ENCODE measurements around the gene GALM. TPM values are rescaled to one million over a fixed set of nuclear protein-coding genes. Genes with fewer than 3 reads are reported as not detected.

The GALM gene
- total RNA-seq, 4 donors from 2014 or later, result 6.2 to 104 (median 14.8) TPM

GRCh38 chr2:38692636-38693318, 26.9 kb downstream of the GALM start:
- TF ChIP-seq, protein P1, sequence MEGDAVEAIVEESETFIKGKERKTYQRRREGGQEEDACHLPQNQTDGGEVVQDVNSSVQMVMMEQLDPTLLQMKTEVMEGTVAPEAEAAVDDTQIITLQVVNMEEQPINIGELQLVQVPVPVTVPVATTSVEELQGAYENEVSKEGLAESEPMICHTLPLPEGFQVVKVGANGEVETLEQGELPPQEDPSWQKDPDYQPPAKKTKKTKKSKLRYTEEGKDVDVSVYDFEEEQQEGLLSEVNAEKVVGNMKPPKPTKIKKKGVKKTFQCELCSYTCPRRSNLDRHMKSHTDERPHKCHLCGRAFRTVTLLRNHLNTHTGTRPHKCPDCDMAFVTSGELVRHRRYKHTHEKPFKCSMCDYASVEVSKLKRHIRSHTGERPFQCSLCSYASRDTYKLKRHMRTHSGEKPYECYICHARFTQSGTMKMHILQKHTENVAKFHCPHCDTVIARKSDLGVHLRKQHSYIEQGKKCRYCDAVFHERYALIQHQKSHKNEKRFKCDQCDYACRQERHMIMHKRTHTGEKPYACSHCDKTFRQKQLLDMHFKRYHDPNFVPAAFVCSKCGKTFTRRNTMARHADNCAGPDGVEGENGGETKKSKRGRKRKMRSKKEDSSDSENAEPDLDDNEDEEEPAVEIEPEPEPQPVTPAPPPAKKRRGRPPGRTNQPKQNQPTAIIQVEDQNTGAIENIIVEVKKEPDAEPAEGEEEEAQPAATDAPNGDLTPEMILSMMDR (IDR thresholded peaks at IDR 0.05), result no peak
- no peak for TF ChIP-seq POLR2A (IDR thresholded peaks at IDR 0.05)
- H3K4me3 ChIP-seq, result no peak overlapping the region
- intact Hi-C loops (cut with DNase I; ENCODE audit: low total_unique reads), result no loop called here
- no peaks in the 10 kb centered on the region for H3K27me3 ChIP-seq
- no peaks in the 10 kb centered on the region for H3K36me3 ChIP-seq
- no peaks in the 10 kb centered on the region for H3K4me1 ChIP-seq
- H3K9me3 ChIP-seq, result no peaks in the 10 kb centered on the region
- DNase-seq, result no peak
- no peak overlapping the region for H3K27ac ChIP-seq

GRCh38 chr2:38697116-38697840, 31.4 kb downstream of the GALM start:
- Histone ChIP-seq H3K27me3 (no peaks in the 10 kb centered on the region), H3K4me3 (no peak overlapping the region), H3K9me3 (no peaks in the 10 kb centered on the region), H3K36me3 (no peaks in the 10 kb centered on the region), H3K4me1 (no peaks in the 10 kb centered on the region), H3K27ac (no peak overlapping the region)
- intact Hi-C loops (cut with DNase I; ENCODE audit: low total_unique reads), result no loop called here
- TF ChIP-seq, protein P1 (IDR thresholded peaks at IDR 0.05), result no peak
- no peak for TF ChIP-seq POLR2A (IDR thresholded peaks at IDR 0.05)
- DNase-seq, result no peak

DNA sequence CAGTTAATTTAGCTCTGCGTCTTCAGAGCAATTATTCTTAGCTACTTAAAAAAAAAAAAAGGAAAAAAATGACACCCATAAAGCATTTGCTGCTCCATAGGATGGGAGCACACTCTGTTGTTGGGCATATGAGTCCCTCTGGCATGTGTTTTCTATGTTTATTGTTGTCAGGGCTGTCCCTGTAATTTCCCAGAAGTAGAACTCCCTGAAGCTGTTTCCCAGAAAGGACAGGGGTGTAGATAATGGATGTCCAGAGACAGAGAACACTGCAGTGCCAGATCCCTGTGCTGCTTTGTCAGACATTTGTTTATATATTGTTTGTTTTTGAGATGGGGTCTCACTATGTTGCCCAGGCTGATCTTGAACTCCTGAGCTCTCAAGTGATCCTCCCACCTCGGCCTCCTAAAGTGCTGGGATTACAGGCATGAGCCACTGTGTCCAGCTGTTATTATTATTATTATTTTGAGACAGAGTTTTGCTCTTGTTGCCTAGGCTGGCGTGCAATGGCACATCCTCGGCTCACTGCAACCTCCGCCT, 32.6 kb downstream of the GALM start:
- TF ChIP-seq, protein P1 (IDR thresholded peaks at IDR 0.05), result no peak
- TF ChIP-seq POLR2A (IDR thresholded peaks at IDR 0.05), result no peak
- intact Hi-C loops (cut with DNase I; ENCODE audit: low total_unique reads), result no loop called here
- no peak for DNase-seq
- no peak overlapping the region for H3K4me3 ChIP-seq
- H3K4me1 ChIP-seq, result no peaks in the 10 kb centered on the region
- no peaks in the 10 kb centered on the region for H3K36me3 ChIP-seq
- H3K27me3 ChIP-seq, result no peaks in the 10 kb centered on the region
- no peak overlapping the region for H3K27ac ChIP-seq
- H3K9me3 ChIP-seq, result no peaks in the 10 kb centered on the region

DNA sequence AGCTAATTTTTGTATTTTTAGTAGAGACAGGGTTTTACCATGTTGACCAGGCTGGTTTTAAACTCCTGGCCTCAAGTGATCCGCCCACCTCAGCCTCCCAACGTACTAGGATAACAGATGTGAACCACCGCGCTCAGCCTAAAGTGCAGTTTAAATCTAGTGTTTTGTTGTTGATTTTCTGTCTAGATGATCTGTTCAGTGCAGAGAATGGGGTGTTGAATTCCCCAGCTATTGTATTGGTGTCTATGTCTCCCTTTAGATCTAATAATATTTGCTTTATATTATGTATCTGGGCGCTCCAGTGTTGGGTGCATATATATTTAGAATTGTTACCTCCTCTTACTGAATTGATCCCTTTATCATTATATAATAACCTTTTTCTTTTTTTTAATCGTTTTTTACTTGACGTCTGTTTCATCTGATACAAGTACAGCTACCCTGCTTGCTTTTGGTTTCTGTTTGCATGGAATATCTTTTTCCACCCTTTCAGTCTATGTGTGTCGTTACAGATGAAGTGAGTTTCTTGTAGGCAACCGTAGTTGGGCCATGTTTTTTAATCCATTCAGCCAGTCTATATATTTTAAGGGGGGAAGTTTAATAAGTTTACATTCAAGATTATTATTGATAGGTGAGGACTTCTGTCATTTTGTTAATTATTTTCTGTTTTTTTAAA, 34.3 kb downstream of the GALM start:
- intact Hi-C loops (cut with DNase I; ENCODE audit: low total_unique reads), result no loop called here
- Histone ChIP-seq H3K27me3 (no peaks in the 10 kb centered on the region), H3K27ac (no peak overlapping the region), H3K36me3 (no peaks in the 10 kb centered on the region), H3K4me3 (no peak overlapping the region), H3K4me1 (no peaks in the 10 kb centered on the region), H3K9me3 (no peaks in the 10 kb centered on the region)
- TF ChIP-seq, protein P1 (IDR thresholded peaks at IDR 0.05), result no peak
- no peak for TF ChIP-seq POLR2A (IDR thresholded peaks at IDR 0.05)
- no peak for DNase-seq

Data from uterus (tissue), 4 donors.